B cell (primary cell): ENCODE measurements around the gene FUT7.

Source experiments
- CTCF ChIP-seq: fragments of 200-600 bp; IDR thresholded peaks from one replicate; pipeline ENCODE4 v1.8.0; 2022; ENCODE audit warnings: antibody characterized with exemption, mild to moderate bottlenecking
- EZH2 ChIP-seq: IDR thresholded peaks from 2 replicates; pipeline ENCODE4 v1.6.1; 2012; ENCODE audit warnings: borderline replicate concordance, low read depth, mild to moderate bottlenecking, moderate library complexity, low read length; ENCODE audit not compliant: insufficient read depth, poor library complexity, severe bottlenecking

- TF ChIP-seq CTCF: no peak
- TF ChIP-seq EZH2: no peak
Measured at GRCh38 chr9:137042751-137043727, 11.2 kb upstream of the FUT7 start.
